HG02885 (cell line): ENCODE data around the gene ZDHHC22.

ENCODE experiments used
- ATAC-seq: cut with Tn5 transposase; IDR thresholded peaks from one replicate; pipeline ENCODE4 v1.9.1; 2021; ENCODE audit warnings: mild to moderate bottlenecking; ENCODE audit not compliant: unreplicated experiment, poor library complexity

ZDHHC22 gene

GRCh38 chr14:77107228-77107627, 34.4 kb downstream of the ZDHHC22 start:
- ATAC-seq, result no peak

GRCh38 chr14:77106666-77107065, 34.9 kb downstream of the ZDHHC22 start:
- ATAC-seq, result no peak

- no peak for ATAC-seq
Measured at GRCh38 chr14:77105145-77105939, 36.2 kb downstream of the ZDHHC22 start.

- ATAC-seq, result no peak
Measured at GRCh38 chr14:77104393-77104792, 37.2 kb downstream of the ZDHHC22 start.

- no peak for ATAC-seq
Measured at GRCh38 chr14:77103951-77104350, 37.6 kb downstream of the ZDHHC22 start.

- no peak for ATAC-seq
Measured at GRCh38 chr14:77103475-77103874, 38.1 kb downstream of the ZDHHC22 start.

- no peak for ATAC-seq
Measured at GRCh38 chr14:77102154-77102553, 39.4 kb downstream of the ZDHHC22 start.

- no peak for ATAC-seq
Measured at GRCh38 chr14:77100961-77101360, 40.6 kb downstream of the ZDHHC22 start.

- no peak for ATAC-seq
Measured at GRCh38 chr14:77099425-77100167, 42.0 kb downstream of the ZDHHC22 start.

GRCh38 chr14:77098529-77099353, 42.9 kb downstream of the ZDHHC22 start:
- no peak for ATAC-seq

GRCh38 chr14:77097700-77098528, 43.7 kb downstream of the ZDHHC22 start, which contains the start of gene CIPC:
CIPC (plus strand) TSS chr14:77098258; CDS start chr14:77105709, 7,451 bp downstream.
- peak; percentile 88 for ATAC-seq

- ATAC-seq, result peak; percentile 2
Measured at GRCh38 chr14:77097006-77097699, 44.4 kb downstream of the ZDHHC22 start.

GRCh38 chr14:77094672-77095284, 46.8 kb downstream of the ZDHHC22 start:
- no peak for ATAC-seq

GRCh38 chr14:77092676-77093075, 48.9 kb downstream of the ZDHHC22 start:
- ATAC-seq, result no peak

GRCh38 chr14:77091518-77091917, 50.1 kb downstream of the ZDHHC22 start:
- ATAC-seq, result no peak

GRCh38 chr14:77088645-77089044, 52.9 kb downstream of the ZDHHC22 start:
- ATAC-seq, result no peak

GRCh38 chr14:77088219-77088618, 53.4 kb downstream of the ZDHHC22 start:
- ATAC-seq, result no peak

- no peak for ATAC-seq
Measured at GRCh38 chr14:77087631-77088030, 54.0 kb downstream of the ZDHHC22 start.

GRCh38 chr14:77086951-77087350, 54.6 kb downstream of the ZDHHC22 start:
- ATAC-seq, result no peak
